ENCODE data around the gene NRG4. TPM values are rescaled to one million over a fixed set of nuclear protein-coding genes. Genes with fewer than 3 reads are reported as not detected.

The NRG4 gene
- total RNA-seq, 4 donors from 2014 or later, result 2.8 to 5.1 (median 3.5) TPM; not detected in 1

DNA sequence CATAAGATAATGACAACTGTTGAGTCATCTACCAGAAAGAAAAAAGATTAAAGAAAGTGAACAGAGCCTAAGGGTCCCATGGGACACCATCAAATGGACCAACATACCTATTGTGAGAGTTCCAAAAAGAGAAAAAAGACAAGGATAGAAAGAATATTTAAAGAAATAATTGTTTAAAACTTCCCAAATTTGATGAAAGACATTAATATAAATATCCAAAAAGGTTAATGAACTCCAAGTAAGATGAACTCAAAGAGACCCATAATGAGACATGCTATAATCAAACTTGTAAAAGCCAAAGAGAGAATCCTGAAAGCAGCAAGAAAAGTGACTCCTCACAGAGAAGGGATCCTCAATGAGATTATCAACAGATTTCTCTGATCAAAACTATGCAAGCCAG, 8.9 kb downstream of the NRG4 start:
- Histone ChIP-seq H3K27me3 (peaks cover 20% of the 10 kb centered on the region), H3K9me3 (no peaks in the 10 kb centered on the region), H3K4me3 (no peak overlapping the region), H3K27ac (no peak overlapping the region), H3K4me1 (no peaks in the 10 kb centered on the region), H3K36me3 (no peaks in the 10 kb centered on the region)
- intact Hi-C loops (cut with DNase I; ENCODE audit: low total_unique reads), result no loop called here
- in situ Hi-C loops (cut with MboI; ENCODE audit: low pct_ligation_motif_present in 1 of 4, low pct_unique_long_range_greater_than_20kb in 1 of 4, low sequenced_read_pairs in 3 of 4), result no loop called here
- DNase-seq, result no peak
- TF ChIP-seq POLR2A (IDR thresholded peaks at IDR 0.05) (no peak), POLR2AphosphoS5 (IDR thresholded peaks at IDR 0.05) (no peak), EP300 (IDR thresholded peaks at IDR 0.05; ENCODE audit: low read depth) (no peak)
- TF ChIP-seq, protein P1, sequence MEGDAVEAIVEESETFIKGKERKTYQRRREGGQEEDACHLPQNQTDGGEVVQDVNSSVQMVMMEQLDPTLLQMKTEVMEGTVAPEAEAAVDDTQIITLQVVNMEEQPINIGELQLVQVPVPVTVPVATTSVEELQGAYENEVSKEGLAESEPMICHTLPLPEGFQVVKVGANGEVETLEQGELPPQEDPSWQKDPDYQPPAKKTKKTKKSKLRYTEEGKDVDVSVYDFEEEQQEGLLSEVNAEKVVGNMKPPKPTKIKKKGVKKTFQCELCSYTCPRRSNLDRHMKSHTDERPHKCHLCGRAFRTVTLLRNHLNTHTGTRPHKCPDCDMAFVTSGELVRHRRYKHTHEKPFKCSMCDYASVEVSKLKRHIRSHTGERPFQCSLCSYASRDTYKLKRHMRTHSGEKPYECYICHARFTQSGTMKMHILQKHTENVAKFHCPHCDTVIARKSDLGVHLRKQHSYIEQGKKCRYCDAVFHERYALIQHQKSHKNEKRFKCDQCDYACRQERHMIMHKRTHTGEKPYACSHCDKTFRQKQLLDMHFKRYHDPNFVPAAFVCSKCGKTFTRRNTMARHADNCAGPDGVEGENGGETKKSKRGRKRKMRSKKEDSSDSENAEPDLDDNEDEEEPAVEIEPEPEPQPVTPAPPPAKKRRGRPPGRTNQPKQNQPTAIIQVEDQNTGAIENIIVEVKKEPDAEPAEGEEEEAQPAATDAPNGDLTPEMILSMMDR (IDR thresholded peaks at IDR 0.05), result no peak

DNA sequence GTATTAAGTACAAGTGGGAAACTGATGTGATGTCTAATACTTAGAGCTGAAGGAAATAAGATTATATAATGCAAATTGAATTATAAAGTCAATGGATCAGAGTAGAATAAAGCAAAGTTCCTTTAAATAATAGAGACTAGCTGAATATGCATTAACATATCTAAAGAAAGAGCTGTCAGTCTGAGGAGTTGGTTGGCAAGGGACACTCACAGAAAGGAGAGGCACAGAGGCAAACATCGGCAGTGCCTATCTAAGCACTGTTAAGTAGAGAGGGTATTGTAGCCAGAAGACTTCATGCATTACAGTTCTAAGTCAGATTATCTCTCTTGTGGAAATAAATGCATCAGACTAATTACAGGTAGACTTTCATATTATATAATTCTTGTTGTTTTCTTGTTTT, 16.6 kb downstream of the NRG4 start:
- no peaks in the 10 kb centered on the region for H3K9me3 ChIP-seq
- in situ Hi-C loops (cut with MboI; ENCODE audit: low pct_ligation_motif_present in 1 of 4, low pct_unique_long_range_greater_than_20kb in 1 of 4, low sequenced_read_pairs in 3 of 4), result no loop called here

DNA sequence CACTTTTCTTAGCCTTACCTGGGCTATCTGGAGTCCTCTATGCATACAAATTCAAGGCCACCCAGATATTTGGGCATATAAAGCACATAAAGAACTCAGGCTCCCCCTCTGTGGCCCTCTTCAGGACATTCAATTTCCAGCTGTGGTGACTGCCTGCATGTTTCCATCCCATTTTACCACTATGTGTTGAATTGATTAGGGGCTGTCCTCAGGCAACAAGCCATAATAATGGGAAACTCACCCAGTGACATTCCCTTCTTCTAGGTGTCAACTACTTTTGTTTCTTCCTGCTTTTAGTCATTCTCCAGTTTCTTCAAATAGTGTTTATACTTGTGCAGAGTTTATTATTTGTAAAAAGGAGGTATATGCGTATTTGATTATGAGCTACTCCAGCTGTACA, 18.0 kb downstream of the NRG4 start:
- Histone ChIP-seq H3K27me3 (peaks cover 8% of the 10 kb centered on the region), H3K4me3 (no peak overlapping the region), H3K9me3 (no peaks in the 10 kb centered on the region), H3K4me1 (no peaks in the 10 kb centered on the region), H3K27ac (no peak overlapping the region), H3K36me3 (no peaks in the 10 kb centered on the region)
- in situ Hi-C loops (cut with MboI; ENCODE audit: low pct_ligation_motif_present in 1 of 4, low pct_unique_long_range_greater_than_20kb in 1 of 4, low sequenced_read_pairs in 3 of 4), result no loop called here
- no peak for DNase-seq
- TF ChIP-seq, protein P1 (IDR thresholded peaks at IDR 0.05), result no peak
- TF ChIP-seq EP300 (IDR thresholded peaks at IDR 0.05; ENCODE audit: low read depth), result no peak
- TF ChIP-seq POLR2AphosphoS5 (IDR thresholded peaks at IDR 0.05), result no peak
- no peak for TF ChIP-seq POLR2A (IDR thresholded peaks at IDR 0.05)
- 94 to 100% methylated on average over 1 of the region's 1 CpG for WGBS, 2 donors (ENCODE audit: low coverage in 1 of 2)
- intact Hi-C loops (cut with DNase I; ENCODE audit: low total_unique reads), result no loop called here

More for the DNA sequence above, 16.6 kb downstream of the NRG4 start:
- TF ChIP-seq, protein P1 (IDR thresholded peaks at IDR 0.05), result no peak
- TF ChIP-seq EP300 (IDR thresholded peaks at IDR 0.05; ENCODE audit: low read depth) (no peak), POLR2AphosphoS5 (IDR thresholded peaks at IDR 0.05) (no peak), POLR2A (IDR thresholded peaks at IDR 0.05) (no peak)
- peaks cover 8% of the 10 kb centered on the region for H3K27me3 ChIP-seq
- DNase-seq, result no peak
- no peak overlapping the region for H3K4me3 ChIP-seq
- H3K4me1 ChIP-seq, result no peaks in the 10 kb centered on the region
- WGBS, 2 donors (ENCODE audit: low coverage in 1 of 2), result 92% methylated on average over 1 of the region's 1 CpG; no CpG with 5 or more reads in 1 of the 2 donors
- no peaks in the 10 kb centered on the region for H3K36me3 ChIP-seq
- no peak overlapping the region for H3K27ac ChIP-seq
- intact Hi-C loops (cut with DNase I; ENCODE audit: low total_unique reads), result no loop called here

DNA sequence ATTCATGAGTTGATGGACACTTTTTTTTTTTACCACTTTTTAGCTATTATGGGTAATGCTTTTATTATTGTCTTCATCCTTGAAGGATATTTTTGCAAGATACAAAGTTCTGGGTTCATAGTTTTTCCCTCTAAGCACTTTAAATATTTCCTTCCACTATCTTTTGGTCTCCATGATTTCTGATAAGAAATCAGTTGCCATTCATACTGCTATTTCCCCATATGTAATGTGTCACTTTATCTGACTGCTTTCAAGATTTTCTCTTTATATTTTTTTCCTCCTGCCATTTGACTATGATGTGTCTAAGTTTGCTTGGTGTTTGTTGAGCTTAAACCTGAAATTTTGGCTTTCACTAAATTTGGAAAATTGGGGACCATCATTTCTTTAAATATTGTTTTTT, 19.3 kb downstream of the NRG4 start:
- no peak for DNase-seq
- H3K27me3 ChIP-seq, result peaks cover 8% of the 10 kb centered on the region
- no peaks in the 10 kb centered on the region for H3K9me3 ChIP-seq
- intact Hi-C loops (cut with DNase I; ENCODE audit: low total_unique reads), result no loop called here
- H3K4me3 ChIP-seq, result no peak overlapping the region
- H3K4me1 ChIP-seq, result no peaks in the 10 kb centered on the region
- in situ Hi-C loops (cut with MboI; ENCODE audit: low pct_ligation_motif_present in 1 of 4, low pct_unique_long_range_greater_than_20kb in 1 of 4, low sequenced_read_pairs in 3 of 4), result no loop called here
- H3K27ac ChIP-seq, result no peak overlapping the region
- TF ChIP-seq, protein P1 (IDR thresholded peaks at IDR 0.05), result no peak
- no peak for TF ChIP-seq POLR2A (IDR thresholded peaks at IDR 0.05)
- TF ChIP-seq POLR2AphosphoS5 (IDR thresholded peaks at IDR 0.05), result no peak
- TF ChIP-seq EP300 (IDR thresholded peaks at IDR 0.05; ENCODE audit: low read depth), result no peak
- H3K36me3 ChIP-seq, result no peaks in the 10 kb centered on the region

Measured in transverse colon (tissue), 4 donors.